T-cell (primary cell): ENCODE data around the gene CCR5AS.
"Not testable (repeated sequence)": the region's sequence is repeated elsewhere in the genome, so short reads cannot be mapped to it uniquely, and the experiment has no call there.

Experiments
- ATAC-seq, 4 experiments: fragments of 200-7000 bp in 3 of 4; fragments of 150-1000 bp in 1 of 4; cut with Tn5 transposase; replicated peaks in 1 of 4; 1 replicate in 3 of 4; 2 replicates in 1 of 4; pipeline ENCODE4 v1.10.0; 2021; ENCODE audit warnings: moderate library complexity in 3 of 4, mild to moderate bottlenecking in 2 of 4, moderate number of reproducible peaks in 1 of 4
- CTCF ChIA-PET, 2 donors: fragments of 300-600 bp; sonication (Branson Sonifier 250); formaldehyde crosslinking; loops; one replicate each; lab custom pipeline; 2022; ENCODE audit warnings: antibody characterized with exemption in 2 of 2; lab: Charles Lee
- POLR2A ChIA-PET, 2 donors: fragments of 300-600 bp; sonication (Branson Sonifier 250); formaldehyde crosslinking; loops; one replicate each; lab custom pipeline; 2022; ENCODE audit warnings: antibody characterized with exemption in 2 of 2; lab: Charles Lee
- DNase-seq, 35 experiments: peaks; one replicate each; pipeline versions ENCODE4 v3.0.0 to v3.0.0-alpha.2; 2013 to 2023
- H3K27ac ChIP-seq: one replicate; pipeline ENCODE4 v1.5.1; 2013; ENCODE audit warnings: low read length
- H3K27me3 ChIP-seq, 2 experiments: replicated peaks in 1 of 2; 1 replicate in 1 of 2; 2 replicates in 1 of 2; pipeline versions ENCODE4 v1.6.1 to v1.7.0; 2013; ENCODE audit warnings: low read length in 1 of 2, mixed read lengths in 1 of 2; ENCODE audit not compliant: control insufficient read depth in 2 of 2, insufficient read depth in 2 of 2; ENCODE audit errors: extremely low read depth in 1 of 2
- H3K36me3 ChIP-seq, 2 donors: 1 replicate in 1 of 2; 2 replicates in 1 of 2; pipeline versions ENCODE4 v1.6.1 to v1.7.0; 2013; ENCODE audit warnings: low read length in 1 of 2; ENCODE audit not compliant: control insufficient read depth in 2 of 2, insufficient read depth in 1 of 2; ENCODE audit errors: extremely low read depth in 1 of 2
- H3K4me1 ChIP-seq, 2 experiments: 1 replicate in 1 of 2; 2 replicates in 1 of 2; pipeline versions ENCODE4 v1.6.1 to v1.7.0; 2013; ENCODE audit warnings: low read length in 2 of 2, mixed read lengths in 1 of 2; ENCODE audit not compliant: insufficient read depth in 2 of 2, control insufficient read depth in 1 of 2; ENCODE audit errors: extremely low read depth in 1 of 2
- H3K4me3 ChIP-seq, 2 donors: 1 replicate in 1 of 2; 2 replicates in 1 of 2; pipeline versions ENCODE4 v1.5.1 to v1.7.0; 2013; ENCODE audit warnings: mild to moderate bottlenecking in 2 of 2, low read length in 1 of 2, moderate library complexity in 1 of 2; ENCODE audit not compliant: control insufficient read depth in 1 of 2; ENCODE audit errors: extremely low read depth in 1 of 2
- H3K9me3 ChIP-seq: 2 replicates; pipeline ENCODE4 v1.7.0; 2013
- H3K27ac Mint-ChIP-seq, 2 donors: one replicate each; pipeline ENCODE4 v1.8.0; 2020 to 2021; ENCODE audit warnings: mild to moderate bottlenecking in 2 of 2, mixed read lengths in 2 of 2
- H3K27me3 Mint-ChIP-seq, 2 donors: one replicate each; pipeline ENCODE4 v1.8.0; 2021 to 2022; ENCODE audit warnings: mixed read lengths in 2 of 2
- H3K36me3 Mint-ChIP-seq: one replicate; pipeline ENCODE4 v1.8.0; 2021; ENCODE audit warnings: mixed read lengths
- H3K4me1 Mint-ChIP-seq, 3 donors: one replicate each; pipeline ENCODE4 v1.8.0; 2020 to 2022; ENCODE audit warnings: mixed read lengths in 3 of 3, mild to moderate bottlenecking in 1 of 3
- H3K4me3 Mint-ChIP-seq, 3 donors: one replicate each; pipeline ENCODE4 v1.8.0; 2020 to 2022; ENCODE audit warnings: mild to moderate bottlenecking in 3 of 3, mixed read lengths in 3 of 3, moderate library complexity in 3 of 3
- H3K9me3 Mint-ChIP-seq, 3 donors: one replicate each; pipeline ENCODE4 v1.8.0; 2020 to 2022; ENCODE audit warnings: mixed read lengths in 3 of 3
- WGBS: methylation state at CpG from one replicate; pipeline ENCODE4 v1.1.5; 2013; ENCODE audit warnings: missing lambda C conversion rate; ENCODE audit not compliant: insufficient coverage; 5-methylcytosine and 5-hydroxymethylcytosine counted together

Gene CCR5AS

GRCh38 chr3:46440531-46441294 is 33.8 kb upstream of the CCR5AS start:
- ATAC-seq (peak; percentile 89 to 98 (median 93)), DNase-seq (peak in 24 of 35 experiments; percentile 4 to 68 (median 20))
- Histone ChIP-seq H3K9me3 (no peaks in the 10 kb centered on the region), H3K27ac (no peak overlapping the region), H3K4me1 (peaks cover 19 to 33% of the 10 kb centered on the region in 2 experiments), H3K4me3 (no peak overlapping the region), H3K27me3 (peaks cover 0 to 4% of the 10 kb centered on the region in 2 experiments), H3K36me3 (no peaks in the 10 kb centered on the region)
- no peaks in the 10 kb centered on the region for H3K27me3 Mint-ChIP-seq
- peak overlapping the region; percentile 15 to 22 for H3K27ac Mint-ChIP-seq
- ChIA-PET CTCF (interaction anchor here in 1 of 2 donors (0.6 kb wide), 1 partner anchor 1548 kb away, joined by 4 read pairs; no protein-coding TSS in a partner anchor), POLR2A (no interaction called here)
- H3K36me3 Mint-ChIP-seq = no peaks in the 10 kb centered on the region
- peaks cover 20 to 25% (median 24%) of the 10 kb centered on the region in 3 donors for H3K4me1 Mint-ChIP-seq
- no peaks in the 10 kb centered on the region for H3K9me3 Mint-ChIP-seq
- 100% methylated on average over 1 of the region's 4 CpGs for WGBS
- peak overlapping the region in 1 of 3 donors; percentile 0 for H3K4me3 Mint-ChIP-seq

GRCh38 chr3:46438831-46439230 is 32.0 kb upstream of the CCR5AS start:
- H3K4me3 Mint-ChIP-seq = no peak overlapping the region
- H3K27ac Mint-ChIP-seq = no peak overlapping the region
- POLR2A ChIA-PET = no interaction called here
- H3K36me3 Mint-ChIP-seq = no peaks in the 10 kb centered on the region
- H3K4me1 Mint-ChIP-seq = peaks cover 20 to 27% (median 24%) of the 10 kb centered on the region in 3 donors
- no peak for ATAC-seq
- Histone ChIP-seq H3K4me1 (peaks cover 19 to 33% of the 10 kb centered on the region in 2 experiments), H3K4me3 (no peak overlapping the region), H3K27me3 (no peaks in the 10 kb centered on the region), H3K9me3 (no peaks in the 10 kb centered on the region), H3K36me3 (no peaks in the 10 kb centered on the region), H3K27ac (no peak overlapping the region)
- no peaks in the 10 kb centered on the region for H3K9me3 Mint-ChIP-seq
- WGBS = 72% methylated on average over 3 of the region's 3 CpGs
- no peaks in the 10 kb centered on the region for H3K27me3 Mint-ChIP-seq
- no peak for DNase-seq
- CTCF ChIA-PET = interaction anchor here (0.6 to 1.3 kb wide), 3 partner anchors 50 to 173 kb away, joined by 3 to 5 read pairs (median 5); no protein-coding TSS in a partner anchor

GRCh38 chr3:46435081-46435726 is 28.3 kb upstream of the CCR5AS start:
- ATAC-seq (peak in 1 of 4 experiments; percentile 56), DNase-seq (peak in 1 of 35 experiments; percentile 4)
- H3K27ac Mint-ChIP-seq = no peak overlapping the region
- H3K27me3 Mint-ChIP-seq = no peaks in the 10 kb centered on the region
- H3K4me1 Mint-ChIP-seq = peaks cover 0 to 11% (median 9%) of the 10 kb centered on the region in 3 donors
- peaks cover 12 to 21% (median 14%) of the 10 kb centered on the region in 3 donors for H3K9me3 Mint-ChIP-seq
- Histone ChIP-seq H3K4me1 (peaks cover 3 to 11% of the 10 kb centered on the region in 2 experiments), H3K27ac (no peak overlapping the region), H3K27me3 (no peaks in the 10 kb centered on the region), H3K4me3 (no peak overlapping the region), H3K9me3 (no peaks in the 10 kb centered on the region), H3K36me3 (no peaks in the 10 kb centered on the region)
- no peak overlapping the region for H3K4me3 Mint-ChIP-seq
- peaks cover 5% of the 10 kb centered on the region for H3K36me3 Mint-ChIP-seq
- 100% methylated on average over 2 of the region's 3 CpGs for WGBS
- ChIA-PET CTCF (no interaction called here), POLR2A (no interaction called here)

GRCh38 chr3:46433841-46434240 is 27.0 kb upstream of the CCR5AS start:
- no peak for DNase-seq
- H3K4me1 ChIP-seq = peaks cover under 1 to 5% of the 10 kb centered on the region in 2 experiments
- no peaks in the 10 kb centered on the region for H3K9me3 ChIP-seq
- H3K27ac ChIP-seq = no peak overlapping the region
- no peak overlapping the region for H3K27ac Mint-ChIP-seq
- peaks cover 0 to 9% (median 6%) of the 10 kb centered on the region in 3 donors for H3K4me1 Mint-ChIP-seq
- H3K27me3 ChIP-seq = no peaks in the 10 kb centered on the region
- WGBS = no CpG with 5 or more reads among the region's 1 CpG
- H3K27me3 Mint-ChIP-seq = no peaks in the 10 kb centered on the region
- no peak for ATAC-seq
- H3K9me3 Mint-ChIP-seq = peaks cover 12 to 21% (median 14%) of the 10 kb centered on the region in 3 donors
- no peak overlapping the region for H3K4me3 Mint-ChIP-seq
- CTCF ChIA-PET = no interaction called here
- H3K36me3 Mint-ChIP-seq = peaks cover 5% of the 10 kb centered on the region
- no peaks in the 10 kb centered on the region for H3K36me3 ChIP-seq
- POLR2A ChIA-PET = no interaction called here
- no peak overlapping the region for H3K4me3 ChIP-seq

GRCh38 chr3:46433118-46433517 is 26.3 kb upstream of the CCR5AS start:
- H3K4me1 ChIP-seq, H3K36me3 ChIP-seq, ATAC-seq, H3K4me3 Mint-ChIP-seq, H3K27me3 Mint-ChIP-seq, H3K27ac ChIP-seq, DNase-seq, POLR2A ChIA-PET, H3K27ac Mint-ChIP-seq, H3K36me3 Mint-ChIP-seq, H3K9me3 ChIP-seq, H3K27me3 ChIP-seq, H3K4me1 Mint-ChIP-seq, CTCF ChIA-PET, H3K4me3 ChIP-seq: not testable (repeated sequence)
- WGBS = 83% methylated on average over 1 of the region's 4 CpGs
- peaks cover 12 to 21% (median 14%) of the 10 kb centered on the region in 3 donors for H3K9me3 Mint-ChIP-seq

GRCh38 chr3:46431905-46432304 is 25.0 kb upstream of the CCR5AS start:
- H3K4me3 ChIP-seq, H3K9me3 ChIP-seq, H3K36me3 ChIP-seq, POLR2A ChIA-PET, H3K27ac ChIP-seq, H3K27me3 ChIP-seq, H3K27ac Mint-ChIP-seq, ATAC-seq, CTCF ChIA-PET, H3K4me3 Mint-ChIP-seq, DNase-seq, H3K4me1 ChIP-seq, H3K27me3 Mint-ChIP-seq, H3K36me3 Mint-ChIP-seq: not testable (repeated sequence)
- Mint-ChIP-seq H3K9me3 (peaks cover 12 to 21% (median 14%) of the 10 kb centered on the region in 3 donors), H3K4me1 (peaks cover 3 to 11% (median 7%) of the 10 kb centered on the region in 3 donors)
- 100% methylated on average over 1 of the region's 5 CpGs for WGBS
